HG02610 (cell line): Measurements from ENCODE around the gene COQ10A.
A peak's percentile ranks its signal among the peaks of the same experiment; 100 is the strongest.

Experiments used
- ATAC-seq: cut with Tn5 transposase; IDR thresholded peaks from one replicate; pipeline ENCODE4 v1.9.1; 2021; ENCODE audit warnings: mild to moderate bottlenecking, moderate library complexity; ENCODE audit not compliant: unreplicated experiment

Gene COQ10A

DNA sequence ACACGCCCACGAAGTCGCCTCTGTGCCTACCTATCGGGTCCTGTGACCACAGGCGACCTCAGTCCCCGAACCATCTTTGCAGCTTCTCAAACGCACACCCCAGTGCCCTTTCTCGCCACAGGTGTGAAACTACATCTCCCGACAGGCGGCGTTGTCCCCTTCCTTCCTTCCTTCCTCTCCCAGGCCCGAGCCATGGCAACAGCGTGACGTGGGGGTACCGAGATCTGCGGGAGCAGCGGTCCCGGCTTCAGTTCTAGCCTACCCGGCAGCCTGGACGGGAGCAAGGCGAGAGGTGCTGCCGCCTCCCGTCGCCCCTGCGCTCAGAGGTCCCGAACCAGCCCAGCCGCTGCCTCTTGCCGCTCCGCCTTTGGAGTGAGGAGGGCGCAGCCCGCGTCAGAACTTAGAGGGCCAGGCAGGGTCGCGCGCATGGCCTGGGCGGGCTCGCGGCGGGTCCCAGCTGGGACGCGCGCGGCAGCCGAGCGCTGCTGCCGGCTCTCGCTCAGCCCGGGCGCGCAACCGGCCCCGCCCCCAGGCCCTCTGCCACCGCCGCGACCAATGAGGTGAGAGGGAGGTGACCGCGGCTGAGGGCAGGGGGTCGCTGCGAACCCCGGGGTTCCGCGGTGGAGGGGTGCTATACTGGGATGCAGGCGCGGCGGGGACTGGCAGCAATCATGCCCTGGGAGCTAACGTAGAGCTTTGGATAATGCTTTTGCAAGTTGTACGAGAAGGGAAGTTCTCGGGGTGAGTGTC, at the start of gene COQ10A:
COQ10A (plus strand) TSS at position 250 of the 750 bp plus-strand sequence; CDS start at position 427, 177 bp downstream.
- peak; percentile 91 for ATAC-seq

DNA sequence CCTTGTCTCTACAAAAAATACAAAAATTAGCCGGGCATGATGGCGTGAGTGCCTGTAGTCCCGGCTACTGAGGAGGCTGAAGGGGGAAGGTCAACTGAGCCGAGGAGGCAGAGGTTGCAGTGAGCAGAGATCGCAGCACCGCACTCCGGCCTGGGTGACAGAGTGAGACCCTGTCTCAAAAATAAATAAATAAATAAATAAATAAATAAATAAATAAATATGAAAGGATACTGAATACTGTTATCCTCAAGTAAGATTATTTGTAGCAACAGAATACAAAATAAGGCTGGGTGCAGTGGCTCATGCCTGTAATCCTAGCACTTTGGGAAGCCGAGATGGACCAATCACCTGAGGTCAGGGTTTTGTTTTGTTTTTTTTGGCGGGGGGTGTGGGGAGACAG, 46.9 kb upstream of the COQ10A start:
- ATAC-seq, result no peak

DNA sequence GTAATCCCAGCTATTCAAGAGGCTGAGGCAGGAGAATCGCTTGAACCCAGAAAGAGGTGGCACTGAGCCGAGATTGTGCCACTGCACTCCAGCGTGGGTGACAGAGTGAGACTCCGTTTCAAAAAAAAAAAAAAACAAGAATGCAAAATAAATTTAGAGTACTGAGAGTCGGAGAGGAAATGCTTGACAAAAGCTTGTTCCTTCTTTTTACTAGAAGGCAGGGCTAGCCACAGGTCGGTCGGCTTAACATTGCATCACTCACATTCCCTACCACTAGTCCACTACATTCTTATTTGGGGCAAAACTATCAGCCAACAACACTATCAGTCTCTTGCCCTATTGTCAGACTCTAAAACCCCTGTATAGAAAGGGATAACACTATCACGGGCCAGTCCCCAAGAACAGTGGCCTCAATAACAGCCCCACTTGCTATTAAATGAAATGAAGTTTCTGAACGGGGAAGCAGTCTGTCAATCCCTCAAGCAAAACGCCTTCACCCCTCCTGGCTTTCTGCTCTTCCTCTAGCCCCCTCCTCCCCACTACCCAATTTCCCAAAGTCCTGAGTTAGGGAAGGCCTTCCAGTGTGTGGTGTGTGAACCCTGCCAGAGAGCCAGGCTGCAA, 46.0 kb upstream of the COQ10A start:
- ATAC-seq, result no peak

DNA sequence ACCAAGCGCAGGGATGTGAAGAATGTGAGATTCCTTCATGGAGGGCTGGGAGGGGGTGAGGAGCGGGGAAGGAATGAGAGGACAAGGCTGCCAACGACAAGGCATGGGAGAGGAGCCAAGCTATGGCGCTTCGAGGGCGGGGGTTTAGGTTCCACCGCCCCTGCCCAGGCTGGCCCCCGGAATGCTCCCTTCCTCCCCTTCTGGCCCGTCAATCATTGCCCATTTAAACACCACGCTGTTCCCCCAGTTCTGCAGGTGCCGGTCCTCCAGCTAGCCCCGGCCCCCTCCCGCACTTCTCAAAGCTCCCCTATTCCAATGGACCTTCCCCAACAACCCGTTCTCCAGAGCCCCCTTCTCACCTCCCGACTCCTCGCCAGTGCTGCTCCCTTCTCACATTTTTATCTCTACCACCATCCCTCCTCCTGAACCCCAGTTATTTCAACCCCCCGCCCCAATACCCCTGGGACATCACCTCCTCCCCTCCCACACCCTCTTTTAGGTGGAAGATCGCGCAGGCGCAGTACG, 45.4 kb upstream of the COQ10A start:
- ATAC-seq, result peak; percentile 23

DNA sequence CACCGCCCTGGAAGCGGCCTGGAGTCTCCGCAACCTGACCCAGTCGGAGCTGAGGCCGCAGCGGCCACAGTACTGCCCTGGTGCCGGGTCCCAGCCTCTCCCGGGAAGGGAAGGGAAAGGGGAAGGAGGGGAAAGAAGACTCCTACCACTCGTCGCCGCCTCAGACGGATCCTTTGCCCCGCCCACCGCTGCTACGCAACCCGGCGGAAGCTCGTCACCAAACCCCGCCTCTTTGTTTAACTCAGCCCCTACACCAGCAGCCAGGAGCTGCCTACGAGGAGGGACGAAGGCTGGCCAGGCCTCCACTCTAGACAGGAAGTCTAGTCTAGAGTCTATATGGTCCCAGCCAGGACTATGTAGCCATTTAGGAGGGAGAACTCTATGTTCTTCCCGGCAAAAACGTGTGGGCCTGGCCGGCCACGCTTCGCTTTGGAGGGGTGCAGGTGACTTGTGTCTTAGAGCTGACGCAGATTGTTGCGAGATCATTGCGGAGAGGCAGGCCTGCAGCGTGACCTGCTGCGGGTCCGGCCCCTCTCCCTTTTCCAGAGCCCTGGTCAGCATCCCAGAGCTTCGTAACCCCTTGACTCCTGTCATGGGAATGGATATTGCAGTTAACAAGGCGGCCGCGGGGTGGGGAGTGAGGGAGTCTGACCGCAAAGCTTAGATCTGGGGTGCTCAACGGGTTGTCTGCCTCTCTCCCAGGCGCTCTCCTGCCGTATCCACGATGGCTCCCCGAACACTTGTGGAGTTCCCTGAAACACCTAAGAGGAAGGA, 44.8 kb upstream of the COQ10A start, which contains the start of gene RNF41:
RNF41 (minus strand) TSS at position 166 of the 774 bp plus-strand sequence. CDS start 7,875 bp downstream, outside the sequence.
- ATAC-seq, result peak; percentile 86

DNA sequence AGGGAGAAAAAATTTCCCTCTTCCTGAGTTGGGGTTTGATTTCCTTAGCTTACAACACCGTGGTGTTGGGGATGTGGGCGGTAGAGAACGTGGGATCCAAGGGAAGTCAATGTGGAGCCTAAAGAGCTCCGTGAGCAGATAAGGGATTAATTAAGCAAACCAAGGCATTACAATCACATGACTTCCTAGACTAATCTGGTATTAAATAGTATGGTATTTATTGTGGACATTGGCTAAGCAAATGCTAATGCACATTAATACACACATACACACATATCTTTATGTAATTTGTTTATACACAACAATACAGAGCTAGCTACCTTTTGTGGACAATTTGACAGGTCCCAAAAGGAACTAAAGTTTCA, 44.2 kb upstream of the COQ10A start:
- ATAC-seq, result no peak

DNA sequence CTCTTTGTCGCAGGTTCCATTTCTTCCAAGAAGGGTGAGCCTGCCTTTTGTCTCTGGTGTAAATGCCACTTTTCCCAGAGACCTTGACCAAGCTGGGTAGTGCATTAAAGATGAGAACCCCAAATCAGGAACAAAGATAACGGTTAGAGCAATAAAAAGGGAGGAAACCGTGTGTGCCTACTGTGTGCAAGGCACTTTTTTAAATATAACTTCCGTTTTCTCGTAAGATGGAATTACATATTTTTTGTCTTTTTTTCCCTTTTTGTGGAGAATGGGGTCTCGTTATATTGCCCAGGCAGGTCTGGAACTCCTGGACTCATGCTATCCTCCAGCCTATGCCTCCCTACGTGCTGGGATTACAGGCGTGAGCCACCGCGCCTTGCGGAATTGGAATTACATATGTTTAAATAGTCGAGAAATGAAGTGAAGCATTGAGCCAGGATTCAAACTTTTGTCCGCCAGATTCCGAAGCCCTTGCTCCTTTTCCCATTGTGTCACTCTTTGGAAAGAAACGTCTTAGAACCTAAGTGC, 43.1 kb upstream of the COQ10A start:
- ATAC-seq, result no peak

DNA sequence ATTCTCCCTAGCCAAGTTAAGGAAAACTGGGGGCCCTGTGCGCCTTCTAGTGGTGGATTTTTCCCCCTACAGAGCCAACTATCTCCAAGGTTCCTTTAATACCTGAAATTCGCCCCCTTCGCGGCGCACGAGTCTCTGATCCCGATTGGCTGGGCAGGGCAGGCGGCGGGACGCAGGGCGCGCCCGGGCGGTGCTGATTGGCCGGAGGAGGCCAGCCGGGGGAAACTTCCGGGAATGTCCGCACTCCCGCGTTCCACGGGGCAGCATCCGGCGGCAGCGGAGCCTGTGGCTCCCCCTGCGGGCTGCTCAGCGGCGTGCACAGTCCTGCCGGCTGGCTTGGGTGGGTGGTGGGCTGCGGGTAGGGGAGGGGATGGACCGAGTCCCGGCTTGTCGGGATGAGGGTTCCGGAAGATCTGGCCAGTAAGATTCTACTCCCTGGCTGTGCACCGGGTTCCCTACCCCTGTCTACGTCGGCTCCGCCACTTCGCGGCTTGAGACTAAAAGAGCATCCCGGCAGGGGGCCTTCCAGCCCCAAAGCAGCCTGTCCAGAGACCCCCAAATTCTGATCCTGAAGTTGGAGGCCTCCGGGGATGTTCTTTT, 42.5 kb upstream of the COQ10A start, which contains the start of gene NABP2:
NABP2 (plus strand) TSS at position 241 of the 600 bp plus-strand sequence. CDS start 515 bp downstream, outside the sequence.
- peak; percentile 78 for ATAC-seq

DNA sequence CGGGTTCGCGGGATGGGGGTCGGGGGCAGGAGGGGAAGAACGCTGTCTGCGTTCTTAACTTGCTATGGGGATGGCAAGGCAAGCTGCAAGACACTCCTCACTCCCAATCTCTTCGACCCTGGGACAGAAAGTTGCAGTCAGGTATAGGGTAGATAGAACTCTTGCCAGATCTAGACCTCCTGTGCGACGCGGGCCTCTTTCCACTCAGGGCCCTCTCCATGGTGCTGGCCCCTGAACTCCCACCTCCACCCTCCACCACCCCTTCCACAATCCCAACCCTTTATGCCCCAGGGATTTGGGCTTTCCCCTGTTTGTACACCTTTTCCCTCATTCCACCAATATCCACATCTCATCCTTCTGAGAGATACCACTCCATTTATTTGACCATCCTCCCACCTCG, 41.8 kb upstream of the COQ10A start:
- ATAC-seq, result no peak

DNA sequence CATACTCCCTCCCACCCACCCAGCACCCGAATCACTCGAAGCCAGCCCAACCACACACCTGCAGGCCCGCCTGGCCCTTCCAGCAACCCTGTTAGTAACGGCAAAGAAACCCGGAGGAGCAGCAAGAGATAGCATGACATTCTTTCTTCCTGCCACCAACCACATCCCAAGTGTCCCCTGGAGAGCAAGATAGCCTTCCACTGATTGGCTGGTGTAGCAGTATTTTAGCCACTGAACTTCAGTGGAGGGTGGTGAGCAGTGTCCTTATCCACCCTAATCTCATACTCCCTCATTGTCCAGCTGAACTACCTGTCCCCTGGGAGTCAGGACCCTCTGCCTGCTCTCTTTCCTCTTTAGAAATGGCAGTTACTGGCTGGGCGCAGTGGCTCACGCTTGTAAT, 37.7 kb upstream of the COQ10A start:
- ATAC-seq, result no peak

DNA sequence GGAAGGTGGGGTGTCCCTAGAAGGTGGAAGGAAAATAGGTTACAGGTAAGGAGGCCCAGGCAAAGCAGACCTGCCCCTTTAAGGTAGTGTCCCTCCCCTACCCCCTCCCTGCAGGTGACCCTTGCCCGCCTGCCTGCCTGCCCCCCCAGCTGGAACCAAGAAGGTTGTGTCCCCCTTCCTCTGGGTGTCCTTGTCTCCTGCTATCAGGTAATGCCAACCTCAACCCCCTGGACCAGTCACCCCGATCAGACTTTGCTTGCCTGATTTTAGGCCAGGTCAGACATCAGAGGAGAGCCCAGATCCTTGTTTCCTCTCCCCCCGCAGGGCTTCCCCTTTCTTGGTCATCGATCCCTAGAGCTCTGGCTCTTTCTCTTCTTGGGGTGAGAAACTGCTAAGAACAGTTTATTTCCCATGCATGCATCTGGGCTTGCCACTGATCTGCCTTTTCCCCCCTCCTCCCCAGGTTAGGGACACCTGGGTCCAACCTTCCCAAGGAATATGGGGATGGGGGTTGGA, 36.8 kb upstream of the COQ10A start, which contains the start of gene SLC39A5:
SLC39A5 (plus strand) TSS at position 136 of the 516 bp plus-strand sequence. CDS start 1,224 bp downstream, outside the sequence.
- no peak for ATAC-seq

DNA sequence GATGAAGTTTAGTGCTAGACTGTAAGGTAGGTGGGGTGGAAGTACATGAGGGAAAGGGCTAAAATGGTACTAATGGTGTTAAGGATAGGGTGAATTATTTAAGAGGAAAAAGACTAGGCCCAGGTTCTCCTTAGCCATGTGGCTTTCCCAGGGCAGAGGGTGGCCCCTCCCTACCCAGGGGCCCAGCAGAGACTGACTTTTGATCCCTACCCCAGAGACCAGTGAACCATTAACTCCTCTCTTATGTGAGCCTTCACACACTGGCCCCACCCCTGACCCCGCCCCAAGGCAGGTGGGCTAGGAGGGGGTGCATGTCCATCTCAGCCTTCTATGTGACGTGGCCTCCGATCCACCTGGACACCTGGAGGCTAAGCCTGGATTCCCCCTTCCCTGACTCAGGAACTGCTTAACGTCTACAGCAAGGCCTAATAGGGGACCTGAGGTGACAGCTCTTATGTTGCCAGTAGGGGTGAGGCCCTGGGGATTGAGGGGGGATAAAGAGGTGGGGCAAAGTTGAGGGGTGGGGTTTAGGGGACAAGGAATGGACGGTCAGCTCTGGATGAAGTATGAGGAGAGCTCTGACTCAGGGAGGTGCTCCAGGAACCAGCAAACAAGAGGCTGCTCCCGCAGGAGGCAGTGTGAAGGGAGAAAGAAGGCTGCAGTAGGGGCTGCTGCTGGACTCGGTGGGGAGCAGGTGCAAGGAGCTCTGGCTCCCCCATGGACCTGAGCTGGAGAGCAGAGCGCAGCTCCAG, 36.1 kb upstream of the COQ10A start:
- no peak for ATAC-seq

DNA sequence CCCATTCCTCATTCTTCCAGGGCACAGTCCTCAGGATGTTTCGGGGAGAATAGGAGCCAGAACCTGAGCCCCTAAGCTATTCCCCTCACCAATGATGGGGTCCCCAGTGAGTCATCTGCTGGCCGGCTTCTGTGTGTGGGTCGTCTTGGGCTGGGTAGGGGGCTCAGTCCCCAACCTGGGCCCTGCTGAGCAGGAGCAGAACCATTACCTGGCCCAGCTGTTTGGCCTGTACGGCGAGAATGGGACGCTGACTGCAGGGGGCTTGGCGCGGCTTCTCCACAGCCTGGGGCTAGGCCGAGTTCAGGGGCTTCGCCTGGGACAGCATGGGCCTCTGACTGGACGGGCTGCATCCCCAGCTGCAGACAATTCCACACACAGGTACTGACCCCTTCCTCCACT, 35.6 kb upstream of the COQ10A start:
- ATAC-seq, result no peak

DNA sequence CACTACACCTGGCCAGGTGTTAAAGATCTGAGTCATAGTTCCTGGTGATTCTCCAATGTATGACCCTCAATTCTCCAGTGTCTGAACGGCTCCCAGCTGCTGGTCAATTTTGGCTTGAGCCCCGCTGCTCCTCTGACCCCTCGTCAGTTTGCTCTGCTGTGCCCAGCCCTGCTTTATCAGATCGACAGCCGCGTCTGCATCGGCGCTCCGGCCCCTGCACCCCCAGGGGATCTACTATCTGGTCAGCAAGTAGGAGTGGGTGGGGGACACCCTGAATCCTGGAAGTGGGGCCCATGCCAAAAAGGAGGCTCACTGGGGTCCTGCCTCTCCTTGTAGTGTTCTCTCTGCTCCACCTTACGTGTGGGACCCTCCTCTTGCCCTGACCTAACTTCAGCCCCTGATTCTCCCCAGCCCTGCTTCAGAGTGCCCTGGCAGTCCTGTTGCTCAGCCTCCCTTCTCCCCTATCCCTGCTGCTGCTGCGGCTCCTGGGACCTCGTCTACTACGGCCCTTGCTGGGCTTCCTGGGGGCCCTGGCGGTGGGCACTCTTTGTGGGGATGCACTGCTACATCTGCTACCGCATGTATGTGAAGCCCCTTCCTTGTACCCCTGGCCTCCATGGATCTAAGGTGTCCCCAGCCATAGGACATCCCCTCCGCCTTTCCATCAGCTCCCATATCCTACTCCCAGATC, 31.9 kb upstream of the COQ10A start:
- ATAC-seq, result no peak

DNA sequence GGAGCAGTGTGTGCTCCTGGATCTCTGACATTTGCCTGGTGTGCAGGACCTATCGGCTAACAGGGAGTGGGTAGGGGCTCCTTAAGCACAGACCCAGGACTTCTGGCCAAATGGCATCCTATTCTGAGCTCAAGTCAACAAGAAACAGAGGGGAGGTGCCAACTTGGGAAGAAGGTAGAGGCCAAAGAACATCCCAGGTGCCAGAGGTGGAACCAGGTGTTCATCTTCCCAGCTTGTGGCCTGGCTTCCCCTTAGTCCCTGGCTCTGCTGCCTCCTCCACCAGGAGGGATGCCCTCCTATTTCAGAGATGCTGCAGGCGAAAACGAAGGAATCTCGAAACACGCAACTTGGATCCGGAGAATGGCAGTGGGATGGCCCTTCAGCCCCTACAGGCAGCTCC, 30.7 kb upstream of the COQ10A start:
- ATAC-seq, result no peak

DNA sequence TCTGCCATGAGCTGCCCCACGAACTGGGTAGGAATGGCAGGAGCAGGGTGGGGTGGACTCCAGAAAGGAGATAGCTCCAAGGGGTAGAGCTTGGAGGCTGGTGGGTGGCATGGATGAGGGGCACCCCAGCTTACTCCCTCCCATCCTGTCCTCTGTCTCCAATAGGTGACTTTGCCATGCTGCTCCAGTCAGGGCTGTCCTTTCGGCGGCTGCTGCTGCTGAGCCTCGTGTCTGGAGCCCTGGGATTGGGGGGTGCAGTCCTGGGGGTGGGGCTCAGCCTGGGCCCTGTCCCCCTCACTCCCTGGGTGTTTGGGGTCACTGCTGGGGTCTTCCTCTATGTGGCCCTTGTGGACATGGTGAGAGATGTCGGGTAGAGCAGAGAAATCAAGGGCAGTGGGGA, 29.8 kb upstream of the COQ10A start:
- no peak for ATAC-seq

DNA sequence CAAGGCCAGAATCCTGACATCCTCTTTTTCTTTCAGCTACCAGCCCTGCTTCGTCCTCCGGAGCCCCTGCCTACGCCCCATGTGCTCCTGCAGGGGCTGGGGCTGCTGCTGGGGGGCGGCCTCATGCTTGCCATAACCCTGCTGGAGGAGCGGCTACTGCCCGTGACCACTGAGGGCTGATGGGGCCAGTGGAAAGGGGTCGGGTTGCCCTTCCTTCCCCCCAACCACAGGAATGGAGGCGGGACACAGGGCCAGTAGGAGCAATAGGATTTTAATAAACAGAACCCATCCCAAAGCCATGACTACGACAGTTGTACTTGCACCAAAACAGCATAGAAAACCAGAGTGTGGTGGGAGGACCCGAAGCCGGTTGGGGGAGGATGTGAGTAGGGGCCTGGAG, 29.2 kb upstream of the COQ10A start:
- no peak for ATAC-seq

DNA sequence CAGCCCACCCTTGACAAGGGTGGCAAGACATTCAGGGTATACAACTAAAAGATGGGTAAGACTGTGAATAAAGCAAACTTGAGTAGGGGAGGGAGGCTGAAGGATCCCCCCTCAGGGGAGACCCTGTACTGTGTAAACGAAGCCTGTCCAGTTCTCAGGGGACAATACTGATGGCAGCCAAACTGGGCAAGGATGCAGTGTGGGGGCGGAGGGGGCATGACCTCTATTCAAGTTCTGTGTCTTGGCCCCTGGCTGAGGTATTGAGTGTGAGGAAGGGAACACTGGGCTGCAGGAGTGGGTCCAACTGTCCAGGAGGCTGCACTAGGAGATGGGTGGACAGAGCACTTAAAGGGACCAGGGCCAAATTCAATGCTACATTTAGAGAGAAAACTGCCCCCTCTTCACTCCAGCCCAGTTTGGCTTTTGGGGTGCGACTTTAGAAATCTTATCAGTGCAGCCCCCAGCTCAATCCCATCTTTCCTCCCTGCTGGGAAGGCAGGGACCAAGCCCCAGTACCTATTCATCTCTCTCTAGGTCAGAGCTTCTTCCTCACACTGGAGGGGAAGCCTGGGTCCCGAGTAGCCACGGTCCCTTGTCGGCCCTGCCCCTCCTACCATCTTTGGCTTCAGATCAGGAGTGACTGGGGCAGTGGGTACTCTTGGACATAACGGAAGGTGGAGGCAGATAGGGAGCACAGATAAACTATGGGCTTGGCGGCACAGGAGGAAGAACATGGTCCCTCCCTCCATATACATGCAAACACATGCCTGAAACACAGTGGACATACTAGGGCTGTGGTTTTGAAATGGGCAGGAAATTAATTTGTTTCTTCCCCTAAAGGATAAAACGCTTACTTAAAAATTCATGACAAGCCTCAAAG, 25.1 kb upstream of the COQ10A start:
- no peak for ATAC-seq
